ENCODE data around the gene CHRND. TPM values are rescaled to one million over a fixed set of nuclear protein-coding genes. Genes with fewer than 3 reads are reported as not detected.

Gene CHRND
- total and polyA plus RNA-seq, 2 experiments from 2014 or later: 0.10 to 0.11 TPM

DNA sequence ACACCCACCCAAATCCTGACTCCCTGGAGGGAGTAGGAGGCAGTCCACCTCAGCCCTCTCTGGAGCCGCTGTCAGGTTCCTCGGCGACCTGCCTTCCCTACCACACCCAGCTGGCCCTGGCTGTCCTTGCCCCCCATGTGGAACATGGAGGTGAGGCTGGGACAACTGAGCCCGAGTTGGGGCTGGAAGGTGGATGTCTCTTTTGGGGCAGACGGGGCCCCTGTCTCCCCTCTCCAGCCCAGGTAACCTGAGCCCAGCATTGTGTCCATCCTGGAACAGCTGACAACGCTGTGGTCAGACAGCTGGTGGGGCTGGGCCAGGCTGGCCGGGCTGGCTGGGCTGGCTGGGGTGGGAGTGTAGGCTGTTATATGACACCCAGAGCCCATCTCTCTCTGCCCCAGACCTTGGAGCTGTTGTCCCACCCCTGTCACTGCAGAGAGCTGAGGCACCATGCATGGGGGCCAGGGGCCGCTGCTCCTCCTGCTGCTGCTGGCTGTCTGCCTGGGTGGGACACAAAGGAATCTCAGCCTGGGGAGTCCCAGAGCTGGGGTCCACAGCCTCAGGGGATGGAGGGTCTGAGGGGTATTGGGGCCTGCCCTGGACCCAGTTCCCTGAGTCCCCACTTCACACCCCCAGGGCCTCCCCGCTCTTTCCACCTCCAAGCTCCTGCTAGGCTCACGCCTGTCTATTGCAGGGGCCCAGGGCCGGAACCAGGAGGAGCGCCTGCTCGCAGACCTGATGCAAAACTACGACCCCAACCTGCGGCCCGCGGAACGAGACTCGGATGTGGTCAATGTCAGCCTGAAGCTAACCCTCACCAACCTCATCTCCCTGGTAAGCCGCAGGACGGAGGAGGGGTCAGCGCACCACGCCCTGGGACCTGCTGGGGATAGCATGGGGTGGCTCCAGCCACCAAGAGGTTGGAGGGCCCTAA, 13.6 kb downstream of the CHRND start, which contains the start of gene CHRNG (continued):
- TF ChIP-seq, protein P1, sequence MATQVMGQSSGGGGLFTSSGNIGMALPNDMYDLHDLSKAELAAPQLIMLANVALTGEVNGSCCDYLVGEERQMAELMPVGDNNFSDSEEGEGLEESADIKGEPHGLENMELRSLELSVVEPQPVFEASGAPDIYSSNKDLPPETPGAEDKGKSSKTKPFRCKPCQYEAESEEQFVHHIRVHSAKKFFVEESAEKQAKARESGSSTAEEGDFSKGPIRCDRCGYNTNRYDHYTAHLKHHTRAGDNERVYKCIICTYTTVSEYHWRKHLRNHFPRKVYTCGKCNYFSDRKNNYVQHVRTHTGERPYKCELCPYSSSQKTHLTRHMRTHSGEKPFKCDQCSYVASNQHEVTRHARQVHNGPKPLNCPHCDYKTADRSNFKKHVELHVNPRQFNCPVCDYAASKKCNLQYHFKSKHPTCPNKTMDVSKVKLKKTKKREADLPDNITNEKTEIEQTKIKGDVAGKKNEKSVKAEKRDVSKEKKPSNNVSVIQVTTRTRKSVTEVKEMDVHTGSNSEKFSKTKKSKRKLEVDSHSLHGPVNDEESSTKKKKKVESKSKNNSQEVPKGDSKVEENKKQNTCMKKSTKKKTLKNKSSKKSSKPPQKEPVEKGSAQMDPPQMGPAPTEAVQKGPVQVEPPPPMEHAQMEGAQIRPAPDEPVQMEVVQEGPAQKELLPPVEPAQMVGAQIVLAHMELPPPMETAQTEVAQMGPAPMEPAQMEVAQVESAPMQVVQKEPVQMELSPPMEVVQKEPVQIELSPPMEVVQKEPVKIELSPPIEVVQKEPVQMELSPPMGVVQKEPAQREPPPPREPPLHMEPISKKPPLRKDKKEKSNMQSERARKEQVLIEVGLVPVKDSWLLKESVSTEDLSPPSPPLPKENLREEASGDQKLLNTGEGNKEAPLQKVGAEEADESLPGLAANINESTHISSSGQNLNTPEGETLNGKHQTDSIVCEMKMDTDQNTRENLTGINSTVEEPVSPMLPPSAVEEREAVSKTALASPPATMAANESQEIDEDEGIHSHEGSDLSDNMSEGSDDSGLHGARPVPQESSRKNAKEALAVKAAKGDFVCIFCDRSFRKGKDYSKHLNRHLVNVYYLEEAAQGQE (IDR thresholded peaks at IDR 0.05; ENCODE audit: unreplicated experiment): no peak
- TF ChIP-seq EZH2phosphoT487 (IDR thresholded peaks at IDR 0.05; ENCODE audit: unreplicated experiment) (no peak), EZH2 (IDR thresholded peaks at IDR 0.05; ENCODE audit: low read depth, unreplicated experiment) (no peak), ZNF114 (CRISPR knock-in tag; IDR thresholded peaks at IDR 0.05) (no peak), ZNF331 (CRISPR knock-in tag; IDR thresholded peaks at IDR 0.05; ENCODE audit: low read depth) (no peak), STAT1 (IDR thresholded peaks at IDR 0.05; ENCODE audit: unreplicated experiment) (no peak), POLR2AphosphoS5 (IDR thresholded peaks at IDR 0.05; ENCODE audit: low read depth) (no peak)

DNA sequence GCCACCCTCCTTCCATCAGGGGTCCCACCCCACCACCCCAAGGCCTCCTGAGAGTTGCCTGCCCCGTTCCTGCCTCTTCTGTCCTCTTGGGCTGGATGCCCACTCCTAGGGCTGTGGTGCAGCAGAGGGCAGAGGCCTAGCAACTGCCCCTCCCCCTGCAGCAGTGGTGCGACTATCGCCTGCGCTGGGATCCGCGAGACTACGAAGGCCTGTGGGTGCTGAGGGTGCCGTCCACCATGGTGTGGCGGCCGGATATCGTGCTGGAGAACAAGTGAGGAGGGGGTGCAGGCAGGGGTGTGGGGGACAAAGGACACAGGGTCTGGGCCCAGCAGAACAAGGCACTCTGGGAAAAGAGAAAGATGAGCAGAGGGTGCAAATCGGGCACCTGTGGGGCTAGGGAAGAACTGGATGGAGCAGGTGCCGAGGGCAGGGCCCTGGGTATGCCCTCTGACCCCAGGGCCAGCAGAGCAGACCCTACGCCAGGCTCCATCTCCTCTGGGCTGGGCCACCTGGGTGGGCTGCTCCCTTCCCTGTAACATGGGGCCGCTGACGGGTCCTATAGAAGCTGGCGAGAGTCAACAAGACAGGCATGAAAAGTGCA, 14.6 kb downstream of the CHRND start:
- no peaks in the 10 kb centered on the region for H3K9me2 ChIP-seq (ENCODE audit: insufficient read depth)
- H3K4me1 Mint-ChIP-seq: peaks cover 25% of the 10 kb centered on the region
- no peaks in the 10 kb centered on the region for H4K20me1 ChIP-seq (replicated peaks; ENCODE audit: insufficient read depth)
- no peak overlapping the region for H3K4me3 Mint-ChIP-seq
- H3K4me1 ChIP-seq (ENCODE audit: insufficient read depth): peaks cover 4% of the 10 kb centered on the region; the same call in 1 of the 2 replicates
- no peak overlapping the region for H3K4me2 ChIP-seq
- H3K36me3 Mint-ChIP-seq (ENCODE audit: low read depth): peaks cover 4% of the 10 kb centered on the region; the same call in 2 of the 3 replicates
- no peaks in the 10 kb centered on the region for H3K79me2 ChIP-seq (replicated peaks; ENCODE audit: insufficient read depth)
- H3F3A ChIP-seq (replicated peaks; ENCODE audit: low read depth): no peaks in the 10 kb centered on the region
- H3K27ac Mint-ChIP-seq: no peak overlapping the region
- no peak overlapping the region for H2AFZ ChIP-seq
- ATAC-seq (no peak), DNase-seq (ENCODE audit: low spot score) (no peak)
- H3K9me3 Mint-ChIP-seq: peaks cover 8% of the 10 kb centered on the region; the same call in 2 of the 3 replicates
- peaks cover 13% of the 10 kb centered on the region for H3K27me3 Mint-ChIP-seq (ENCODE audit: insufficient read depth, low read depth, poor library complexity)
- H3K27ac ChIP-seq (ENCODE audit: low read depth): no peak overlapping the region
- H3K27me3 ChIP-seq (ENCODE audit: insufficient read depth): no peaks in the 10 kb centered on the region
- no peak overlapping the region for H3K4me3 ChIP-seq
- H3K36me3 ChIP-seq (ENCODE audit: insufficient read depth): no peaks in the 10 kb centered on the region
- TF ChIP-seq, protein P2, sequence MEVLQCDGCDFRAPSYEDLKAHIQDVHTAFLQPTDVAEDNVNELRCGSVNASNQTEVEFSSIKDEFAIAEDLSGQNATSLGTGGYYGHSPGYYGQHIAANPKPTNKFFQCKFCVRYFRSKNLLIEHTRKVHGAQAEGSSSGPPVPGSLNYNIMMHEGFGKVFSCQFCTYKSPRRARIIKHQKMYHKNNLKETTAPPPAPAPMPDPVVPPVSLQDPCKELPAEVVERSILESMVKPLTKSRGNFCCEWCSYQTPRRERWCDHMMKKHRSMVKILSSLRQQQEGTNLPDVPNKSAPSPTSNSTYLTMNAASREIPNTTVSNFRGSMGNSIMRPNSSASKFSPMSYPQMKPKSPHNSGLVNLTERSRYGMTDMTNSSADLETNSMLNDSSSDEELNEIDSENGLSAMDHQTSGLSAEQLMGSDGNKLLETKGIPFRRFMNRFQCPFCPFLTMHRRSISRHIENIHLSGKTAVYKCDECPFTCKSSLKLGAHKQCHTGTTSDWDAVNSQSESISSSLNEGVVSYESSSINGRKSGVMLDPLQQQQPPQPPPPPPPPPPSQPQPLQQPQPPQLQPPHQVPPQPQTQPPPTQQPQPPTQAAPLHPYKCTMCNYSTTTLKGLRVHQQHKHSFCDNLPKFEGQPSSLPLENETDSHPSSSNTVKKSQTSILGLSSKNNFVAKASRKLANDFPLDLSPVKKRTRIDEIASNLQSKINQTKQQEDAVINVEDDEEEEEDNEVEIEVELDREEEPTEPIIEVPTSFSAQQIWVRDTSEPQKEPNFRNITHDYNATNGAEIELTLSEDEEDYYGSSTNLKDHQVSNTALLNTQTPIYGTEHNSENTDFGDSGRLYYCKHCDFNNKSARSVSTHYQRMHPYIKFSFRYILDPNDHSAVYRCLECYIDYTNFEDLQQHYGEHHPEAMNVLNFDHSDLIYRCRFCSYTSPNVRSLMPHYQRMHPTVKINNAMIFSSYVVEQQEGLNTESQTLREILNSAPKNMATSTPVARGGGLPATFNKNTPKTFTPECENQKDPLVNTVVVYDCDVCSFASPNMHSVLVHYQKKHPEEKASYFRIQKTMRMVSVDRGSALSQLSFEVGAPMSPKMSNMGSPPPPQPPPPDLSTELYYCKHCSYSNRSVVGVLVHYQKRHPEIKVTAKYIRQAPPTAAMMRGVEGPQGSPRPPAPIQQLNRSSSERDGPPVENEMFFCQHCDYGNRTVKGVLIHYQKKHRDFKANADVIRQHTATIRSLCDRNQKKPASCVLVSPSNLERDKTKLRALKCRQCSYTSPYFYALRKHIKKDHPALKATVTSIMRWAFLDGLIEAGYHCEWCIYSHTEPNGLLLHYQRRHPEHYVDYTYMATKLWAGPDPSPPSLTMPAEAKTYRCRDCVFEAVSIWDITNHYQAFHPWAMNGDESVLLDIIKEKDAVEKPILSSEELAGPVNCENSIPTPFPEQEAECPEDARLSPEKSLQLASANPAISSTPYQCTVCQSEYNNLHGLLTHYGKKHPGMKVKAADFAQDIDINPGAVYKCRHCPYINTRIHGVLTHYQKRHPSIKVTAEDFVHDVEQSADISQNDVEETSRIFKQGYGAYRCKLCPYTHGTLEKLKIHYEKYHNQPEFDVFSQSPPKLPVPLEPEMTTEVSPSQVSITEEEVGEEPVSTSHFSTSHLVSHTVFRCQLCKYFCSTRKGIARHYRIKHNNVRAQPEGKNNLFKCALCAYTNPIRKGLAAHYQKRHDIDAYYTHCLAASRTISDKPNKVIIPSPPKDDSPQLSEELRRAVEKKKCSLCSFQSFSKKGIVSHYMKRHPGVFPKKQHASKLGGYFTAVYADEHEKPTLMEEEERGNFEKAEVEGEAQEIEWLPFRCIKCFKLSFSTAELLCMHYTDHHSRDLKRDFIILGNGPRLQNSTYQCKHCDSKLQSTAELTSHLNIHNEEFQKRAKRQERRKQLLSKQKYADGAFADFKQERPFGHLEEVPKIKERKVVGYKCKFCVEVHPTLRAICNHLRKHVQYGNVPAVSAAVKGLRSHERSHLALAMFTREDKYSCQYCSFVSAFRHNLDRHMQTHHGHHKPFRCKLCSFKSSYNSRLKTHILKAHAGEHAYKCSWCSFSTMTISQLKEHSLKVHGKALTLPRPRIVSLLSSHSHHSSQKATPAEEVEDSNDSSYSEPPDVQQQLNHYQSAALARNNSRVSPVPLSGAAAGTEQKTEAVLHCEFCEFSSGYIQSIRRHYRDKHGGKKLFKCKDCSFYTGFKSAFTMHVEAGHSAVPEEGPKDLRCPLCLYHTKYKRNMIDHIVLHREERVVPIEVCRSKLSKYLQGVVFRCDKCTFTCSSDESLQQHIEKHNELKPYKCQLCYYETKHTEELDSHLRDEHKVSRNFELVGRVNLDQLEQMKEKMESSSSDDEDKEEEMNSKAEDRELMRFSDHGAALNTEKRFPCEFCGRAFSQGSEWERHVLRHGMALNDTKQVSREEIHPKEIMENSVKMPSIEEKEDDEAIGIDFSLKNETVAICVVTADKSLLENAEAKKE (CRISPR knock-in tag; IDR thresholded peaks at IDR 0.05): no peak
- no peak for TF ChIP-seq CREB1 (CRISPR knock-in tag; IDR thresholded peaks at IDR 0.05; ENCODE audit: low read depth)
- TF ChIP-seq JUNB (IDR thresholded peaks at IDR 0.05; ENCODE audit: unreplicated experiment): no peak
- TF ChIP-seq STAT1 (IDR thresholded peaks at IDR 0.05; ENCODE audit: unreplicated experiment): no peak
- TF ChIP-seq, protein P3, sequence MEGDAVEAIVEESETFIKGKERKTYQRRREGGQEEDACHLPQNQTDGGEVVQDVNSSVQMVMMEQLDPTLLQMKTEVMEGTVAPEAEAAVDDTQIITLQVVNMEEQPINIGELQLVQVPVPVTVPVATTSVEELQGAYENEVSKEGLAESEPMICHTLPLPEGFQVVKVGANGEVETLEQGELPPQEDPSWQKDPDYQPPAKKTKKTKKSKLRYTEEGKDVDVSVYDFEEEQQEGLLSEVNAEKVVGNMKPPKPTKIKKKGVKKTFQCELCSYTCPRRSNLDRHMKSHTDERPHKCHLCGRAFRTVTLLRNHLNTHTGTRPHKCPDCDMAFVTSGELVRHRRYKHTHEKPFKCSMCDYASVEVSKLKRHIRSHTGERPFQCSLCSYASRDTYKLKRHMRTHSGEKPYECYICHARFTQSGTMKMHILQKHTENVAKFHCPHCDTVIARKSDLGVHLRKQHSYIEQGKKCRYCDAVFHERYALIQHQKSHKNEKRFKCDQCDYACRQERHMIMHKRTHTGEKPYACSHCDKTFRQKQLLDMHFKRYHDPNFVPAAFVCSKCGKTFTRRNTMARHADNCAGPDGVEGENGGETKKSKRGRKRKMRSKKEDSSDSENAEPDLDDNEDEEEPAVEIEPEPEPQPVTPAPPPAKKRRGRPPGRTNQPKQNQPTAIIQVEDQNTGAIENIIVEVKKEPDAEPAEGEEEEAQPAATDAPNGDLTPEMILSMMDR (conservative IDR thresholded peaks at IDR 0.05; ENCODE audit: low read depth in 2 of 2): no peak
- TF ChIP-seq EZH2 (IDR thresholded peaks at IDR 0.05; ENCODE audit: low read depth, unreplicated experiment): no peak
- TF ChIP-seq ZNF114 (CRISPR knock-in tag; IDR thresholded peaks at IDR 0.05): no peak

All from GM23338 (cell line).